ENCODE measurements around the gene OXSM.
A peak's percentile ranks its signal among the peaks of the same experiment; 100 is the strongest.

Gene OXSM

DNA sequence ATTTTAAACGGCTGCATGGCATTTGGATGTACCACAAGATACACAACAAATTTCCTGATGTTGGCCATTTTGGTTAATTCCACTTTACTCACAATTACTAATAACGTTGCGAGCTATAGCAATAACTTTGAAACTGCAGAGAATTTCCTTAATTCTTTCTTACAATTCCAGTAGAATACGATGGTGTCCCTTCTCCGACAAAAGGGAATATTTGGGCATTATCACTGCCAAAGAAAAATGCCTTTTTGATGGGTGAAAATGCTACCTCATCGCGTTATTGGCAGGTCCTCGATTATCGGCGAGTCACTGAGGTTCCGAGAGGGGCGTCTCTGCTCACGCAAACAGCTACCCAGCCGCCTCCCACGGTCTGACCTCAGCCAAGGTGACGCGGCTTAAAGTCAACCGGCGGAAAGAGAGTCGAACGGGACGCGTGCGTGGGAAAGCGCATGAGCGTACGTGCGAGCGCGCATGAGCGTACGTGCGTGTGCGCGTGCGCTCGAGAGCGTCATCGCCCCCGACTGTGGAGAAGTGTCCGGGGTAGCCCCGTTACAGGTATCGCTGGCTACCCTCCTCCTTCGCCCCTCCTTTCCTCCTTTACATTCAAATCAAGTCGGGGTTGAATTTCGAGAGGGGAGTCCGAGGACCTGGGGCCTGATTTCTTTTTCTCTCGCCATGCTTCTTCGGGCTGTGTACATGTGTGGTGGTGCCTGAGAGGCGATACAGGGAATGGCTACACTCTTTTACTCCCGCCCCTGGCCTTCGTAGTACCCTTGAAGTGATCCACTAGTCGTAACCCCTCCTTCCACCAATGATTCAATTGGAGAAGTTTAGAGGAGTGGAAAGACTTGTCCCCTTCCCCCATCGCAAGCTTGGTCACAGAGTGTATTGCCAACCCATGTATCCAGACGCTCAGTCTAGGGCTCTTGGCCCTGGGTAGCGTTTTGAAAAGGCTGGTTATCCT is at the start of gene OXSM:
Gene OXSM, plus strand, starts transcription at position 495 of the 961 bp plus-strand sequence. CDS start 931 bp downstream, outside the sequence.
- peak; percentile 74 for DNase-seq (ENCODE audit: extremely low read depth, low read depth)
- TF ChIP-seq CTCF (IDR thresholded peaks at IDR 0.05; ENCODE audit: low read depth, low read length): no peak

DNA sequence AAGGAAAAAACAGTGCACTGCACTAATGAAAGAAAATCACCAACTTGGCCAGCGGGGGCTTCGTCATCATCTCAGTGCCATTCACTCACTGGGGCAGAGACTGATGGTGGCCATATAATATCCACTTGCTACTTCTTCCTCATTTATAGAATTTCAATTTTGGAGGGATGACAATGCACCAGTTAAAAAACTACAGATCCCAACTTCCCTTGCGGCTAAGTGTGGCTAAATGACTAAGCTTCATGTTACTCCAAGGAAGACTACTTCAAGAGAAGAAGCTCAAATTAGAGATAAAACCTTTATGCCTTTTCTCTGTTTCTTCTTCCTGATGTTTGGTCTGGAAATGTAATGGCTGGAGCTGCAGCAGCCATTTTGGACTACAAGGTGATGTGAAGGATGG is 45.4 kb upstream of the OXSM start:
- TF ChIP-seq CTCF (IDR thresholded peaks at IDR 0.05; ENCODE audit: low read depth, low read length): no peak
- DNase-seq (ENCODE audit: extremely low read depth, low read depth): no peak

DNA sequence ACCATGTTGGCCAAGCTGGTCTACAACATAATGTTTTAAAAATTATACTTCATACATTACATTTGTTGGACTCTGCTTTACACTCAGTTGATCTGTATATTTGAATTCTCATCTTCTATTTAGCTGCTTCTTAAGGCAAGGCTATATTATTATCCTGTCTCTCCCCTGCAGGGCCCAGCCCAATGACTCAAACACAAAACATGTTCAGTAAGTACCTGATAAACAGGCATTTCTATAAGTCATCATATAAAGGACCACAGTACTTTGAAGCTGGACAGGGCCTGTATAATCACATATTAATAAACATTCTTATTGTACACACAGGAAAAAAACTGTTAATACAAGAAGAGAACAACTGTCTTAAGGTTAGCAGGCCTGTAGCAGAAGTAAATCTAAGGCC is 42.9 kb upstream of the OXSM start:
- no peak for TF ChIP-seq CTCF (IDR thresholded peaks at IDR 0.05; ENCODE audit: low read depth, low read length)
- DNase-seq (ENCODE audit: extremely low read depth, low read depth): no peak

DNA sequence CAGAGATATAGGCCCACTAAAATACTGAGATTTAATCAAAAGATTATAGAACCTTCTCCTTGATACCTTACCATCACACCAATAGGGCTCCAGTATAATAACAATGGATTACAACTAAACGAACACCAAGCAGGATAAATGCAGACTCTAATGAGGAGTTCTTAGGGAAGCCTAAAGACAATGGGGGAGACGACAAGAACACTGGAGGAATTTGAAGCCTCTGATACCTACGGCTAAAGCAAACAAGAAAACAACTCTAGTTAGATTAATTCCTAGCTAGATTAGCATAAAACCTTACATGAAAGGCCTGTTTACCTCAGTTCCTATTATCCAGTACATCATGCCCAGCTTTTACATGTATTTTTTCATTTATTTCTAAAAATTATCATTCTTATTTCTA is 41.7 kb upstream of the OXSM start:
- no peak for DNase-seq (ENCODE audit: extremely low read depth, low read depth)
- no peak for TF ChIP-seq CTCF (IDR thresholded peaks at IDR 0.05; ENCODE audit: low read depth, low read length)

DNA sequence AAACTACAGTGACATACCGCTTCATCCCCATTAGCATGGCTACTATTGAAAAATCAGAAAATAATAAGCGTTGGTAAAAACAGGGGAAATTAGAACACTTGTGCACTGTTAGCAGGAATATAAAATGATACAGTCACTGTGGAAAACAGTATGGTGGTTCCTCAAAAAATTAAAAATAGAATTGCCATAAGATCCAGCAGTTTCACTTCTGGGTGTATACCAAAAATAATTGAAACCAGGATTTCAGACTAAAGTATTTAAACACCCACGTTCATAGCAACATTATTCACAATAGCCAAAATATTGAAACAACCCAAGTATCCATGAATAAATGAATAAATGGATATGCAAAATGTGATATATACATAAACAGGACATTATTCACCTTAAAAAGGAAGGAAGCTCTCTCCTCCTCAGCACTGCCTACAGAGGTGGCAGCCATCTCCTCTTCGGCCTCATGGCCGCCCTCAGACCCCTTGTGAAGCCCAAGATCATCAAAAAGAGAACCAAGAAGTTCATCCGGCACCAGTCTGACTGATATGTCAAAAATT is 40.8 kb upstream of the OXSM start:
- DNase-seq (ENCODE audit: extremely low read depth, low read depth): no peak
- TF ChIP-seq CTCF (IDR thresholded peaks at IDR 0.05; ENCODE audit: low read depth, low read length): no peak

DNA sequence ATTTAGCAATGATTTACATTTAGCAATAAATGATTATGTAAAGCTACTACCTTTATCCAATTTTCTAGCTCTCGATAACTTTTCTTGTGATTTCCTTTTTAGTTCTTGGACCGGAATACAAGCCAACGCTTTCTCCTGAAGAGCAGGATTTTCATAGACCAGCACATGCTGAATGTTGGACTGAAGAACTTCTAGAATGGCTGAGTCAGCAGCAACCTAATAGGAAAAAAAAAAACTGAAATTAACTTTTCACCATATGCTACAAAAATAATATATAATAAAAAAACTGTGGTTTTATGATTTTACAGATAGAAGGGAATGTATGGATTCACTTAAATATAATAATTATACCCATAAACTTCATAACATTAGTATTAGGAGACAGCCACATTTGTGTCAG is 38.8 kb upstream of the OXSM start:
- DNase-seq (ENCODE audit: extremely low read depth, low read depth): no peak
- TF ChIP-seq CTCF (IDR thresholded peaks at IDR 0.05; ENCODE audit: low read depth, low read length): no peak

- TF ChIP-seq CTCF (IDR thresholded peaks at IDR 0.05; ENCODE audit: low read depth, low read length): no peak
- DNase-seq (ENCODE audit: extremely low read depth, low read depth): no peak
Measured at GRCh38 chr3:25751725-25752124, 38.2 kb upstream of the OXSM start.

All from AG09319 (cell line).